ENCODE measurements around the gene BABAM2.

The BABAM2 gene

DNA sequence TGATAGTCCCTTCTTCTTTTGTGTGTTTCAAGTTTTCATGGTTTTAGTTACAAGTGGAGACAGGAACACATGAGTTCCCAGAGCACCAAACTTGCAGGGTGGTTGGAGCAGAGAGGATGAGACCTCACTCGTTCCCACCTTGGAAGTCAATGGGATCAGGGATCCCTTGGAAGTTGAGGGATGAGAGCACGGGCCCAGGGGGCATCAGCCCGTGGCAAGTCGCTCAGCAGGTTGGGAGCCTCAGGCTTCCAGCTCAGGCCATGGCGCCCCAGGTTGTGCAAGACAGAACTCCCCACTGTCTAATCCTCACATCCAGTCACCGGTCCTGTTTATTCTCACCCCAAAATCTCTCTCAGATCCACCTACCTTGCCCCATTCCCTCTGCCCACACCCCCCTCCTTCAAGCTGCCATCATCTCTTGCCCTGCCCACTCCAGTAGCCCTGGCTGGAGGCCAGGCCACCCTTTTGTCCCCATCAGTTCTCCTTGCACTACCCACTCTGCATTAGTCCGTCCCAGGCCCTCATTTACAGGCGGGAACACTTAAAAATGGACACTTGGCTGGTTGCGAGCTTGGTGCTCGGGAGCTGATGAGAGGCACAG, 464.5 kb downstream of the BABAM2 start:
- DNase-seq = no peak

DNA sequence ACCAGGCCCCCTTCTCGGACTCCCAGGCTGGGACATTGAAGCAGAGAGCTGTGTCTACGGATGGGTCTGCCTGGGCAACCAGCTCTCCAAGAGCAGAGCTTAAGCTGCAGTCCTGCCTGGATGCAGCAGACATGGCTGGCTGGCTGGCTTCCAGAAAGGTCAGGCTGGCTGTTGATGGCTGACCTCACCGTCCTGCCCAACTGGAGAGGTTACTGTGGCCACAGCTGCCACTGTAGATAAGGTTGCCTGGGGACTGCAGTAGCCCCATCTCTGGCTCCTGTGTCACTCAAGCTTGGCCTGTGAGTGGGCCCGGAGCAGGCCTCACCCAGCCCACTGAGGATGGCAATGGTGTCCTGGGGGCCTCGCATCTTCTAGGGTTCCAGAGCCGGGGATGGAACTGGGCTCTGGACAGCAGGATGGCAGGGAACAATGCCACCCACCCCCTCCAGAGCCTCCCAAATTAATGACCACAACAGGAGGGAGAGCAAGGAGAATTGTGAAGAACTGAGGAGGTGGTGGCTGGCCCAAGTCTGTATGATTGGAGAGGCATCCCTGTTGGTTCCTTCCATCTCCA, 465.1 kb downstream of the BABAM2 start:
- DNase-seq = no peak

GRCh38 chr2:28356095-28356911, 465.8 kb downstream of the BABAM2 start:
- peak in 1 of 2 experiments; percentile 14 for DNase-seq

DNA sequence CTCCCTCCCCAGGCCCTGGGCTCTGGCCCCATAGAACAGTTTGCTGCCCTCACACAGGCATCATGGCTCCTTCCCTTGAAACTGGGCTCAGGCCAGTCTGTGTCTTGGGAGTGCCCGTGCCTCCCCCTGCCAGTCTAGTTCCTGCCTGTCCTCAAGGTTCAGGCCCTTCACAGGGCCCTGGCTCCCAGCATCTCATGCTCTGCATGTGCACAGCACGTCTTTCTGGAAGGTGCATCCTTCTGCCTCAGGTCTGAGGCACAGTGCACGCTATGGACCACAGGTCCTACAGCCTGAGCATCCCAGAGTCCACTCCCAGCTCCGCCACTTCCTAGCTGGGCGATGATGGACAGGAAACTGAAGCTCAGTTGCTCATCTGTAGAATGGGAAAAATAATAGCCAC, 466.5 kb downstream of the BABAM2 start:
- DNase-seq = no peak

- DNase-seq = no peak
Measured at GRCh38 chr2:28357948-28358667, 467.6 kb downstream of the BABAM2 start.

GRCh38 chr2:28358668-28359201, 468.2 kb downstream of the BABAM2 start:
- no peak for DNase-seq

GRCh38 chr2:28359222-28360057, 468.9 kb downstream of the BABAM2 start:
- DNase-seq = peak; percentile 93 to 96

GRCh38 chr2:28360058-28360717, 469.7 kb downstream of the BABAM2 start:
- DNase-seq = peak; percentile 64 to 72

- DNase-seq = no peak
Measured at GRCh38 chr2:28360718-28361293, 470.3 kb downstream of the BABAM2 start.

DNA sequence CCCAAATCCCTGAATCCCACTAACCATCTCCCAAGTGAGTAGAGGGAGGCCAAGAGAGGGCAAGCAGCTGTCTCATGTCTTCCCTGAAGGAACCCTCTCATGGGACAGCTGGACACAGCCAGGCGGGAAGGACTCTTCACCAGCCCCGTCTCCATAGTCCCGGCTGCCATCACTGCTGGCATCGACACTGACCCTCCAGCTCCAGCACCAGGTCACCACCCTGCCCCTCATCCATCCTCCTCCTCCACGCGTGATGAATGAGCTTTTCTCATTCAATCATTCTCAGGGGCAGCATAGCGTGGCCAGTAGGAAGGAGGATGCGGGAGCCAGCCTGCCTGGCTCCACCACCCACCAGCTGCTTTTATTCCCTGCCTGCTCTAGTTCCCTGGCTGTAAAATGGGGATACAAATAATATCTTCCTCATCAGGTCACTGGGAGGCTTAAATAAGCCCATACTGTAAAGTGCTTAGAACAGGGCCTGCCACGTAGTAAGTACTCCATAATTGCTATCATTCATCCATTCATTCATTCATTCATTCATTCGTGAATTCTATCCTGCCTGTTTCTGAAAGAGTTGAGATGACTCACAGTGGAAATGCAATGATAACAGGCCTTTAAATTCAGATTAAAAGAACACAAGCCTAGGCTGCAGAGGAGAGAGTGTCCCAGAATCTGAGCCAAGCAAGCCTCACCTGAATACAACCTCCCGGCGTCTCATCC, 471.6 kb downstream of the BABAM2 start:
- no peak for DNase-seq

DNA sequence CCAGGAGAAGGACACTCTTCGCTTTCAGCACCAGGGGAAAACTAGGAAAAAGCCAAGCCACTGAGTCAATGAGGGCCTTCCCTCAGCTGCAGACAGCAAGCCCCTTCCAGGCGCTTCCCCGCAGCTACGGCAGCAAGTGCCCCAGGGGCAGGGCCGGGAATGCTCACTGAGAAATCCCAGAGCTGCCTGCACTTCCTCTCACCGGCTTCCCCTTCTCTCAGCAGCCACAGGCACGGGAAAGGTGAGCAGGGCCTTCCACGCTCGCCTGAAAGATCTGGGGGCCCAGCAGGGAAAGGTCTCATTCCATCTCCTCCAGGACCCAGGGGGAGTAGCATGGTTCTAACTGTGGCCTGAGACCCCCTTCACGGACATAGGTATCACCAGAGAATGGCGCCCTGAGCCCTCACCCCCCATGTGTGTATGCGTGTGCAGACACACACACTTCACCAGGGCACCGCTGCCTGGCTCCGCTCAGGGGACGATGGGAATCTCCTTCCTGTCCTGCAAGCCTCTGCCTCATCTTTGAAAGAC, 472.5 kb downstream of the BABAM2 start:
- DNase-seq = no peak

- DNase-seq = no peak
Measured at GRCh38 chr2:28363686-28364280, 473.3 kb downstream of the BABAM2 start.

DNA sequence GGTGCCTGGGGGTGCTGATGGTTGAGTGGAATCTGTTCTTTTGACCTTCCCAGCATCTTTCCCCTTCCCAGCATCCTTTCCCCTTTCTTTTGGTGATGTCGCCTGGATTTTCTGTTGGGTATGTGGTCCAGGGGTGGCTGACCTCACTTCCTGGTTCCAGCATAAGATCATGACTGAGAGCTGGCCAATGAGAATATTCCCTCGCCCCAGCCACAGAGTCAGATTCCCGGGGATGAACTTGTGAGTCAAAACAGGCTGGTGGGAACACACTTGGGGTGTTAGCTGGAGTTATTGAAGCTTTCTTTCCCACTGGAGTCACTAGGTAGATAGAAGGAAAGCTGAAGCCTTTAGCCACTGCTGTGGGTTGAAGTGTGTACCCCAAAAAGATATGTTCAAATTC, 474.1 kb downstream of the BABAM2 start:
- no peak for DNase-seq

DNA sequence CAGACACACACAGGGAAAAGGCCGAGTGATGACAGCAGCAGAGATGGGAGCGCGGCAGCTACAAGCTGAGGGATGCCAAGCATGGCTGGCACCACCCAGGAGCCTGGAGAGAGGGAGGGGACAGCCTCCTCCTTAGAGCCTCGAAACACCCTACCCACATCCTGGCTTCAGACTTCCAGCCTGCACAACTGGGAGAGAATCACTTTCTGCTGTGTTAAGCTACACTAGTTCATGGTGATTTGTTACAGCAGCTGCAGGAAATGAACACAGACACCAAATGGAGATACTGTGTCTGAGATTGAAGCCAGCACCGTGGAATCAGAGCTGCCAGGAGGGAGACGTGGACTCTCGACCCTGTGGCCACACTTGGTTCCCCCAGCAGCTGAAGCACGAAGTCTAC, 474.6 kb downstream of the BABAM2 start:
- no peak for DNase-seq

- no peak for DNase-seq
Measured at GRCh38 chr2:28366149-28366495, 475.6 kb downstream of the BABAM2 start.

DNA sequence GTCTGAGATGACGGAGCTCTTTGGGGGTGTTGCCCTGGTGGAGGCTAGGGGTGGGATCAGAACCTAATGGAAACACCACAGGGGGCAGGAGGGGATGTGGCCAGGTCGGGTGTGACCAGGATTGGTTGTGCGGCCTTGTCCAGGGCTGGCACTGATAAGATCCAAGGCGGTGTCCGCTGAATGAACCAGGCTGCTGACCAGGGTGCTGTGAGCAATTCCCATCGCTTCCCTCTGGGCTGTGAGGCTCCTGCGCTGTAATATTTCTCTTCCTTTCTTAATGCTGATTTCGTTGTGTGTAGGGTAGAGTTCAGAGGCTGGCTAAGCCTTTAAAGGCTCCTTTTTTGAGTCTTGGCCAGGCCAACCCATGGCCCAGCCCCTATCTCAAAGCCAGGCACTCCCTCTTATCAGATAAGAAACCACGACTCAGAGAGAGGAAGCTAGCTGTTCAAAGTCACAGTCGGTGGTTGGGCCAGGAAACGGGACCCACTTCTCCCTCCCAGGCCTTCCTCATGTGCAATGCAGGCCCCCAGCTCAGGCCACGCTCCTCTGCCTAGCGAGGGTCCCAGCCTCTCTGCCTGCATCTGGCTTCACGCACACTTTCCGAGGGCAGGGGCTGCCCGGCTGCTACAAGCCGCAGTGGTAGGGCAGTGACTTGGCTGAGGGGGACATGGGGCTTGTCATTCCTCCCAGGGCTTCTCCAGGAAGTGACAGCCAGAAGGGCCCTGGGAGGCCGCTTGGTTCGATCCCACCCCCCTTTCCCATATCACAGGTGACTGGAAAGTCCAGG, 476.2 kb downstream of the BABAM2 start:
- peak; percentile 67 to 80 for DNase-seq

DNA sequence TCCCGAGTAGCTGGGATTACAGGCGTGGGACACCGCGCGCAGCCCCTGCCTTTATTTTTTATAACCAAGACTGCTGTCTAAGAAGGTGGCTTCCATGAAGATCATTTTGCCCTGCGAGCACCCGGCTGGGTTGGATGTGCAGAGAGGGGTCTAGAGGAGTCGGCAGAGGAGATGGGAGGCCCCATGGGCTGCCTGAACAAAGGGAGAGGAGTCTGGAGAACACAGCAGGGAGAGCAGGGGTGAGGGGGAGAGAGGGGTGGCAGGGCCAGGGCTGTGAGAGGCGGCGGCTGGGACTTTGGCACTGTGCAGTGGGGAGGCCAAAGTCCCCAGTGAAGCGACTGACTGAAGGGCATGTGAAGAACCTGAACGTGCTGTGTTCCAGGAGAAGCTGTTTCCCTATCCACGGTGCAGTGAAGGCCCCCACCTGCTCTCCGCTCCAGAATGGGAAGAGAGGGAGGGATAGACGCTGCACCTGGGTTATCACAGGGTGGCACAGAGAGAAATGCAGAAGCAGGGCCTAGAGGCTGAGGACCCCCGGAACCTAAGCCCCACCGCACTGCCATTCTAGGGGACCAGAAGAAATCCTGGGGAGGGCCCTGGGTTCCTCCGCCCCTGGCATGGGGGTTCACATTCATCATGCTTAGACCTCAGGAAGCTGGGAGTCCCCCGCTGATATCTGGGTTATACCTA, 477.3 kb downstream of the BABAM2 start:
- no peak for DNase-seq

DNA sequence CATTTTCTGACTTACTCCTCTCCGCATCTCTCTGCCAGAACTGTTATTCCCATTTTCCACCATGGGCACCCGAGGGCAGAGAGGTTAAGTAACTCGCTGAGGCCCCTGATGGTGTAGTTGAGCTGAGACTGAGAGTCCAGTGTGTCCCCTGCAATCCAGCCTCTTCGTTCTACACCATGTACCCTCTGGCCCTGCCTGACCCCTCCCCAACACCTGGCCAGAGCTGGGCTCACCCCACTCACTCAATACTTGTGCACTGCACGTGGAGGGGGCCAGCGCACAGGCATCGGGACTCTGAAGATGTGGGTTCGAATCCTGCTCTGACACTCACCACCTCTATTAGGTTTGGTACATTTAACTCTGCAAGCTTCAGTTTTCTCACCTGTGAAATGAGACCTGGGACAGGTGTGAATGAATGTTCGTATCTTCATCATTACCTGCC, 477.8 kb downstream of the BABAM2 start:
- no peak for DNase-seq

GRCh38 chr2:28369358-28369757, 478.8 kb downstream of the BABAM2 start:
- no peak for DNase-seq

All from AML-193 (cell line).